Ammon's horn (tissue), 1 donor: Measurements from ENCODE around the gene MTRR.

ENCODE experiments used
- DNase-seq: peaks from one replicate; pipeline ENCODE4 v3.0.0-alpha.2; 2016; ENCODE audit warnings: low spot score

Gene MTRR

DNA sequence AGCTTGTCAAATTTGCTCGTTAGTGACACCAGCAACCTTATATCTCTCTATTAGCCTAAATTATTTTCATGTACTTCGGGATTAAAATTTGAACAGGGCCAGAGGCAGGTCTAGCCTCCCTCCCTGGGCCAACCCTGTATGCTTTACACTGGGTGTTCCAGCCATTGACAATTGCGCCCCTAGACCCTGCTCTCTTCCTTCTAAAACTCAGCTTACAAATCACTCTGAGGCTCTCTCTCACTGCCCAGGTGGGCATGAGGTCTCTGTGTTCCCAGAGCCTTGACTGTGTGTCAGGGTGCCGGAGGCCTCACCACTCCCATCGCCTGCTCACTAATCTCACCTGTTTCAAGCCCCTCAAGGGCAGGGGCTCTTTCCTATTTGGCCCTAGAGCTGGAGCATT is 11.6 kb upstream of the MTRR start:
- no peak for DNase-seq

DNA sequence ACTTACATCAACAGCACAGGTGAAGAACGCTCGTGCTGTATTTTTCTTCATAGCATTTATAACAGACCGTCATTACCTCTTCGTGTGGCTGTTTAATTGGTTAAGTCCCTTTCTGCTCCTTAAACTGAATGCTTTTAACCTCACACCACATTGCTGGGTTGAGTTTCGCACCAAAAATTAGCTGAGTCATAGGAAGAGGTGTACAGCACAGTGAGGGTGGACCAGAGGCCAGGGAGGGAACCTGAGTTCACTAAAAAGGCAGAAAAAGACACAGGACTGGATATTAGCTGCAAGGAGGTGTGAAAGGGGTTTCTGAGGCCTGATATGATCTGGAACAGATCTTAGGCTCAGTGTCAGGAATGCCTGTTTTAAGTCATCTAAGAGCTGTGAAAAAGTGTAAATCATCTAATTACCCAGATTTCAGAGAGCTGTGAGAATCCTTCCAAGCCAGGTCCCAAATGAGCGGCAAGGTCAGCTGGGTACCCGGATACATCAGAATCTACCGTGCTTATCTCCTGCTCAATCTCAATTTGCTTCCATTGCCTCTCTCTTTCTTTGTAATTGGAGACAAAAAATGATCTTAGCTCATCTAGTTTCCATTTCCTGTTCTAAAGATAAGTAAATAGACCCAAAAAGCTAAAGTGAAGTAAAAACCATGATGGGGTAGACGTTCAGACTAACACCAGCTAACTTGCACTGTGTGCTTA is 10.9 kb upstream of the MTRR start:
- DNase-seq: no peak

DNA sequence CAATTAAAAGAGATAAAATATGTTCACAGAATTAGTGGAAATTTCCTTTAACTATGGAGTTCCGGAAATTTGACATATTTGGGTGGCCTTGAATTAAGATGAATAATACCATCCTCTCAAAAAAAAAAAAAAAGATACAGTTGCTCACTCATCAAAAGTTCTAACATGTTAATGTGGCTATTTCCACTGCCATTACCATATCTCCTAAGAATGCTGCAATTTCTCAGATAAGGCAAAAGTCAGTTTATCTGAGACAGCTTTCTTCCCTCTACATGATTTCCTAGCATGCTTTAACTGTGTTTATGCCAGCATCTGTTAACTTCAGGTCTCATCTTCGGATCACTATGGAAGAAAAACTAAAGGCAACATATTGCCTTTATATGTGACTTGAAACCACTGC is 2.8 kb upstream of the MTRR start:
- no peak for DNase-seq

DNA sequence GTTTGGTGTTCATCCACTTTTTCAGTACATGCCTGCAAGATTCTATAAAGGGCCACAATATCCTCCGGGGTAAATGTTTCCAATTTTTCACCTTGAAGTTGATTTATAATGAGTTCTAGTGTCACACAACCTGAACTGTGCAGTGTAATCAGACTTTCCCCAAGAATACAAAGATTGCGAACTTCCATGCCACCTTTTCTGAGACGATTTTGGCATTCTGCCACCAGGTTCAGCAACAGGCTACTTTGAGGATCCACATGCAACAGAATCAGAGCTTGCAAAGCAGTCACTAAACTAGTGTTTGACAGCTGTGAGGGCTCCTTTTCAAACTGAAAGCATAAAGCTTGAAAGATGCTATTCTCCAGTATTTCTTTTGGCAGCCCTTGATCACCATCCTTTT is 1.7 kb upstream of the MTRR start:
- DNase-seq: no peak

DNA sequence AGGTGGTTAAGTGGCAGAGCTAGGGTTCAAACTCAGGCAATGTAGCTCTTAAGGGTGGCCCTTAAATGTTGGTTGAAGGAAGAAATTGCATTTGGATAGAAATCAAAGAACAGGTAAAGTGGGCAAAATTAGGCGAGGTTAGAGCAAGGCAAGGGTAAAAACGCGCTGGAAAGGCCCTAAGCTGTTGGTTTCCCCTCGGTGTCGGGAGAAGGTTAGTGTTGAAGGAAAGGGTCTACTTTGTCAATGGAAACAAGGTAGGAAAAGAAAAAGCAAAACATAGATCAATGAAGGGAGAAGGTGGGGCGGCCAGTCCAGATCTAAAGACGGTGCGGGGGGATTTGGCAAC is 548 bp upstream of the MTRR start:
- no peak for DNase-seq

DNA sequence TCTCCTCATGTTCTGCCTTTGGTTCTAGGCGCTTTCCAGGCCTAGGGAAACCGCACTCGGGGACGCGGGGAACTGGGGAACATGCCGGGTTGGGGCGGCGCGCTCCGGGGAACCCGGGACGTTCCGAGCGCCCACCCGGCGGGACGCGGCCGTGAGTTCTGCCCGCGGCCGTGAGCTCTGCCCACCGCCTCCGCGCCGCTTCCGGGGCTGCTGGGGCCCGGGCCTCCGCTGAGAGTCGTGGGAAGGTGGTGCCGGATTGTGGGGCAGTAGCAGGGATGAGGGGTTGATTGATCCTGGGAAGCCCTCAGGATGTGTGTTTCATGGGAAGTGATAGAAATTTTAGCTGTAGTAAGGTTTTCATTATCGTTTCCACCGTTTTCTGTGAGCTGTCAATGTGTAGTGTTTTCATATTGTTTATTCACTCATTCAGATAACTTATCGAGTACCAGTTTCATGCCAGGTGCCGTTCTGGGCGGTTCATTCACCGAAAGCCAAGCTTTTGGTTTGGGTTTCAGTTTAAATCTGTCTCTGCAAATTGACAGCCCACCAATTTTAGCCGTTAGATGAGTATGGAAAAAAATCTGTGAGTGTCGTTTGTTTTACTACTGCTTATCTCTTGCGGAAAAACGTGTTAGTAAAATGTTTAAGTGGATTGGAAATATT is 657 bp downstream of the MTRR start:
- no peak for DNase-seq

DNA sequence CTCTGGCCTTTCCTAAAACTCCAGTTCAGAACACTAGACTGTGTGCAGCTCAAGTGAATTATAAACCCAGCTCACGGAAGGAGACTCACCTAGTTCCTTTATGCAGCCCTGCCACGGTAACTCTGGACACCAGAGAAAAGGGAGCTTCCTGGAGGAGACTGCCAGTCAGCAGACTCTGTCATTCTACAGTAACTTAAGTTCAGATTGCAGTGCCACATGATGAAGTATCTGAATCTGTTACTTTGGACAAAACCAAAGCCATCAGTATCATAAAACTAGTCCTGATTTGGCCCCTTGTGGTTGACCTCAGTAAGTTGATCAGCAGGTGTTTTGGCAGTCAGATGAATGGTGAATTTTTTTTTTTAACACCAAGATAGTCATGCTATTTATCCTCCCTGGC is 2.7 kb downstream of the MTRR start:
- no peak for DNase-seq

DNA sequence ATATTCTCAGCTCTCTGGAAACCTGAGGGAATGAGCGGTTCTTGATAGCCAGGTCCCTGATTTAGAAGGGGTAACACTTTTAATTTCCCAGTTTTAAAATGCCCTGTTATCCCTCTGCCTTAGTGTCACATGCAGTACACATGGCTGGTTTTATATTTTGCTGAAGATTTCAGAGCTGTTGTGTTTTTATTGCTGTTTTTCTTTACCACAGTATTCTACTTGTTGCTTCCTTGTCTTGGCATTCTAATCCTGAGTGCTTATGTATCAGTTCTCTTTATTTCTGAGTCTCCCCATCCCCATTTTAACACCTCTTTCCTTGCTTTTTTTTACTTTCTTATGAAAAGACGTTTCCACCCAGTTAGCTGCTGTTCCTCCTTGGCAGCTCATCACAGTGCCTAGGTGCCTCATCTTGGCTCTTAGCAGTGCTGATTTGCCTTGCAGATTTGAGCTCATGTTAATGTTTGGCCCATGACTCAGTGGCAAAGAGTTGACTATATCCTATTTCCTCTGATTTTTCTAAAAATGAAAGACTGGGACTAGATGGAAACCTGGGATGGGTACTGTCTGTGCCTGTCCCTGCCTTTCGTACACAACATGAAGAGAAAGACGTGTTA is 3.7 kb downstream of the MTRR start:
- no peak for DNase-seq

DNA sequence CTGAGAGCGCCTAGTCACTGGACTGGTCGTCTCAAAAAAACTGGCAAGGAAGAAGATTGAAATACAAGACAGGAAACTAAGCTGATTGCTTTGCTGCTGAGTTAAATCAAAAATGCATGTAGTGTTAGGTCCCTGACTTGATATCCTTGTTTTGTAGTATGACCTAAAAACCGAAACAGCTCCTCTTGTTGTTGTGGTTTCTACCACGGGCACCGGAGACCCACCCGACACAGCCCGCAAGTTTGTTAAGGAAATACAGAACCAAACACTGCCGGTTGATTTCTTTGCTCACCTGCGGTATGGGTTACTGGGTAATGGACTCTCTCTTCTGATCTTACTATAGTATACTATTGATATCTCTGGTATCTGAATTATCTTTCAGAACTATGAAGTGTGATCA is 4.3 kb downstream of the MTRR start:
- DNase-seq: no peak

DNA sequence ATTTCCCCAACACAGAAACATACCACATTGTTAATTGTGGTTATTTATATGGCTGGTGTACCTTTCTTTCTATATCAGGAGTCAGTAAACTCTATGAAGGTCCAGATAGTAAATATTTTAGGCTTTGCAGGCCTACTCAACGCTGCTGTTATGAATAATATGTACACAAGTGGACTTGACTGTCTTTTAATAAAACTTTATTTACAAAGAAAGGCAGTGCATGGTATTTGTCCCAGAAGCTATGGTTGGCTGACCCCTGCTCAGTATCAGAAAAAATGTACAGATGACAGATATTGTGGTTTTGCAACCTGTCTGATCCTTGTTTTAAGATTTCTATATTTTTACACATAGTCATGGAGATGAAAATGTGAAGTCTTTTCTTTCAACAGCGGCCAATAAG is 5.7 kb downstream of the MTRR start:
- DNase-seq: no peak

DNA sequence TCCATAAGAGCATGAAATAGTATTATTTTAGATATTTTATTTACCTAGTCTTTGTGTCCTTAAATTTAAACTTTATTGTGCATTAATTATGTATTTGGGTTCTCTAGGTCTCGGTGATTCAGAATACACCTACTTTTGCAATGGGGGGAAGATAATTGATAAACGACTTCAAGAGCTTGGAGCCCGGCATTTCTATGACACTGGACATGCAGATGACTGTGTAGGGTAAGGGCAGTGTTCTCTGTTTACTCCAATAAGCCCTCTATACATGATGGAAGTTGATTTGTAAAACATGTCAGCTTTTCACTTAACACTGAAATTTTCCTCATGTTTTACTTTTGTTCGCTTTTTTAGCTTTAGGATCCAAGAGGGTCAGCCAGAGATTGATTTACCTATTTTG is 6.2 kb downstream of the MTRR start:
- DNase-seq: no peak

DNA sequence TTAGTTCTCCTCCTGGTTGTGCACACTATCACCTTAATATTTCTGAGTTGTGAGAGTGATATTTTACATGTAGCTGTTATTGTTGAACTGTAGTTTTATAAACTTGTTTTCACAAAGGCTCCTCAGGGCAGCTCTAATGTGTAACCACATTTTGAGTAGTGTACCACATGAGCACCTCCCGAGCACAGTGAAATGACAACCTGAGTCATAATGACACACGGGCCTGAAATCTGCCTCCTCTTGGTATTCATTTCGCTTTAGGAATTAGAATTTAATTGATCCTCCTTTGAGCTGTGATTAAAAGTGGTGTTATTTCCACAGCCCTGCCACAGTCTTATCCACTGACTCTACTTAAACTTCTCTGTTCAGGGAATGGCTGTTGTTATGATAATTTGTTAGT is 7.9 kb downstream of the MTRR start:
- DNase-seq: peak; percentile 46

DNA sequence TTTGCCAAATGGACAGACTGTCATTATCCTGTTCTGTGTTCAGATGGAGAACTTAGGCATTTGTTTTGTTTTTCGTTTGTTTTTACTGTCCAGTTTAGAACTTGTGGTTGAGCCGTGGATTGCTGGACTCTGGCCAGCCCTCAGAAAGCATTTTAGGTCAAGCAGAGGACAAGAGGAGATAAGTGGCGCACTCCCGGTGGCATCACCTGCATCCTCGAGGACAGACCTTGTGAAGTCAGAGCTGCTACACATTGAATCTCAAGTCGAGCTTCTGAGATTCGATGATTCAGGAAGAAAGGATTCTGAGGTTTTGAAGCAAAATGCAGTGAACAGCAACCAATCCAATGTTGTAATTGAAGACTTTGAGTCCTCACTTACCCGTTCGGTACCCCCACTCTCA is 8.9 kb downstream of the MTRR start:
- DNase-seq: no peak

DNA sequence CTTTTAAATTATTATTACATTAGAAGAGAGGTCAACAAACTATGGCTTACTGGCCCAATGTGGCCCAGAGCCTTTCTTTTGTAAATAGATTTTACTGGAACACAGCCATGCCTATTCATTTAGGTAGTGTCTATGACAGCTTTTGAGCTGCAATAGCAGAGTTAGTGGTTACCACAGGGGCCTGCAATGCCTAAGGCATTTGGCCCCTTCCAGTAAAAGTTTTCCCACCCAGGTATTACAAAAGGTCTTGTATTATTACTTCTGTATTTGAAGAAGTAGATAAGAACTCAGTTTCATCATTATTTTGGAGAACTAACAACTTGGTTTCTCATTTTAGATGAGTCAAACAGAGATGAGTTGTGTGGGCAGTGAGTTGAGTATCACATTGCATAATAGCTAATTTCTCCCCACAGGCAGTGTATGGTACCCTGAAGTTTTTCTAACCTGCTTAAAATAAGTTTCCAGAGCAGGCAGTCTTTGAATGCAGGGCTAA is 9.5 kb downstream of the MTRR start:
- DNase-seq: no peak

DNA sequence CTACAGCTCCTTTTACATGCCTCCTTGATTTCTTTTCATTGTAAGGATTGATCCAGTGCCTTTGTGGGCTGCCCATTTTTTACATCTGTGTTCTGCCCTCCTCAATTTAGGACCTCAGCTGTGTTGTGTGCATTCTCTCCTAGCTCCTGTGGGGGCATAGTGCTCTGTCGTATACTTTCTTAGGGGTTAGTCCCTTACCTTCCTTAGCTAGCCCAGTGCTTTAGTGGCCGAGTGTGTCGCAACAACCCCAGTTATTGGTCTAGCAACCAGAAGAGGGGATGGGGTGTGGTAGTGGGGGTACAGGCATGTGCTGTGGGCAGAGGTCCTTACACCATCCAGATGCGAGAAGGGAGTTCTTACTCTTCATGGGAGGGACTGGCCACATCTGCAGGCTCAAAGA is 12.1 kb downstream of the MTRR start:
- DNase-seq: no peak

DNA sequence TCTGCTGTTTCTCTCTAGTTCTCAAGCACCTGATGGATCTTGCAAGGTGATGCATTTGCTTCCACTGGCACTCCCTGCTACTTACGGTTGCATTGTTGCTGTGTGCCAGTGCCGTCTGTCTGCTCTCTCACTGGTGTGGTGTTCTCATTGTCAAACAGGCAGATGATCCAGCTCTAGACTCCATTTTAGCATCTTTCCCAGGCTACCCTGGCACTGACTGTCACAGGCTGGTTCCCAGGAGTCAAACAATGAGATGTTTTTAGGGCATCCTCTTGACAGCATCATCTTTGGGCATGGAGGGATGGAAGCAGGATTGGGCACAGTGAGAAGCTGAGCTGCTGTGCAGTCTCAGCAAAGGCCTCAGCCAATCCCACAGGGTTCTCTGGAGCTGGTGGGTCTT is 12.9 kb downstream of the MTRR start:
- DNase-seq: peak; percentile 83

DNA sequence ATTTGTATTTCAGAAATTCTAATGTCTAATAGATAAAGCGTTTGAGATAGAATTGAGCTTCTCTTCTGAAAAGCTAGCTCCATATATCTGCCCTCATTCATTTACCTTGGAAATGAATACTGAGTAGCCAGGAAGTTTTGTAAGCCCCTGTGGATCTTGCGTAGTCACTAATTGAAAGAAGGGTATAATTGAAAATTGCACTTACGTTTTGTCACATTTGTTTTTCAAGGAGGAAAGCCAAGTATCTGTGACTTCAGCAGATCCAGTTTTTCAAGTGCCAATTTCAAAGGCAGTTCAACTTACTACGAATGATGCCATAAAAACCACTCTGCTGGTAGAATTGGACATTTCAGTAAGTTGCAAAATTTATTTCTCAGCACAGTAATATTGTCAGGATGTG is 14.0 kb downstream of the MTRR start:
- DNase-seq: no peak

DNA sequence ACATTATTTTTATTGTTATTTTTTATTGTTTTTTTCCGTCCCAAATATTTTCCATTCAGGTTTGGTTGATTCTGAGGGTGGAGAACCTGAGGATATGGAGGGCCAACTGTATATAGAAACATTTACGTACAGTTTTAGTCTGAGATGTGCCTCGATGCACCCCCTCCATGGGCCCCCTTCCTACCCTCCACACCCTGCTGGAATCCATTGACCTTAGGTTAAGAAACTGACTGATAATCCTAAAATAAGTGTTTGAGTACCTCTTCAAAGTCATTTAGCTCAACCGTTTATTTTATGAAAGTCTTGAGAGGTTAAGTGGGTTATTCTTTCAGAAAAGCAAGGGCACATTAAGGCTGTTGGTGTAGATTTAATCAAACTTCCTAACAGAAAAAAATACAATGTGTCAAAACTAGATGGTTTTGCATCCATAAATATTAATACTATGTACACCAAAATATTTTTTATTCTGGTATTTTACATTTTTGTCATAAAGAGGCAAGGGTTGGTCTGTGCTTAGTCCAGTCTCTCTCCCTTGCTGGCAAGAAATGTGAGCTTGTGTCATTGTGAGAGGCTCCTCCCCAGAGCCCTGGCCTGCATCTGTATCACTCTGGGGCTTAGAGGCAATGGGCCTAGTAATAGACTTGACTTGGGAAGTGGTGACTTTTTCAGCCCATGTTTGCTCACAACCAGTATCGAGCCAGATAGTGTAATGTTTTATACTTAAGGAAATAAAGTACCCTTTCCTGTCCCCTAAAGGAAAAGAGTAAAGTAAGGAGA is 15.7 kb downstream of the MTRR start:
- peak; percentile 77 for DNase-seq

DNA sequence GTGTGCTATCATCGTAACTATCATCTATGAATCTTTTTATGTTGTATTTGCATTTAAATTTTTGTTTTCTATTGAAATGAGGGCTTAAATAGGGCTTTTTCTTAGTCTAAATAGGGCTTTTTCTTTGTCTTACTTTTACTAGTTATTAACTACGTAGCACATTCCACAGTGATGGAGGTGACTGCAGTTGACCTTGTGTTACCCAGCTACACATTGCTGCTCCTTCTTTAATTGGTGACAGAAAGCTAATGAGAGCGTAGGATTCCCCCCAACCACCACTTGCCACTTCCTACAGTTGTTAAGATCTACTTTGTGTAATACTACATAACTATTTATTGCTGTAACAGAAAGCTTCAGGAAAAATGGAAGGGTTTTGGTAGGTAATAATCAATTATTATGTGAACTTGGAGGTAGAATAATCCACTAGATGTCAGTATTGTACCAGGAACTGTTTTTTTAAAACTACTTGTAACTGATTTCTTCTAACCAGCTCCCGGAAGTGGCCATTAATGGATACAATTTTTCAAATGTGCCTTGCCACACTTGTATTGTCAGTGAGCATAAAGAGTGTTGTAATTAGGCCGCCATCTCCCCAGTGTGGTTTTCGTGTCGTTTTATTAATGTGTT is 18.0 kb downstream of the MTRR start:
- DNase-seq: peak; percentile 39

DNA sequence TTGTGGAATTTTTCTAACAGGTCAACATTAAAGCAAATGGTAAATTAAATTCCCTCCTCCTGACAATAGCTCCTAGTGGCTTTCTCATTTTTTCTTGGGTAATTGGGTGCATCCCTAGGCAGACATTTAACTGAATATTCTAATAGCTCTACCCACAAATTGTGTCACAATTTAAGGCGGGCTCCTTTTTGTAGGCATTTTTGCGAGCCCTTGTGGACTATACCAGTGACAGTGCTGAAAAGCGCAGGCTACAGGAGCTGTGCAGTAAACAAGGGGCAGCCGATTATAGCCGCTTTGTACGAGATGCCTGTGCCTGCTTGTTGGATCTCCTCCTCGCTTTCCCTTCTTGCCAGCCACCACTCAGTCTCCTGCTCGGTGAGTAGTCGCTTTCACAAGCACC is 20.0 kb downstream of the MTRR start:
- no peak for DNase-seq

DNA sequence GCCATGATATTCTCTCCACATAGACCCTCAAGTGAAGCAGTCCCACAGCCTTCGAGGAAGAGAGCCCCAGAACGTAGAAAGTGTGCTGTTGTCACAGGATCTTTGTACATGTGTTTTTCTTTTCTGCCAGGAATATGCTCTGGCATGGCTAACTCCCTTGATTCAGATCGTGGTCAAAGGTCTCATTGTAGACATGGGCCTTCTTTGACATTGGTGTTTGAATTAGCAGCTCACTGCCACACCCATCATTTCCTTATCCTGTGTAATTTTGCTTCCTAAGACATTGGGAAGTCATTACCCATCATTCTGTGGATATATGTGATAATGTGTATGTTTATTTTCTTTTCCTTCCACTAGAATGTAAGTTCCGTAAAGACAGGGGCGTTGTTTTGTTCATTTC is 25.5 kb downstream of the MTRR start:
- no peak for DNase-seq

DNA sequence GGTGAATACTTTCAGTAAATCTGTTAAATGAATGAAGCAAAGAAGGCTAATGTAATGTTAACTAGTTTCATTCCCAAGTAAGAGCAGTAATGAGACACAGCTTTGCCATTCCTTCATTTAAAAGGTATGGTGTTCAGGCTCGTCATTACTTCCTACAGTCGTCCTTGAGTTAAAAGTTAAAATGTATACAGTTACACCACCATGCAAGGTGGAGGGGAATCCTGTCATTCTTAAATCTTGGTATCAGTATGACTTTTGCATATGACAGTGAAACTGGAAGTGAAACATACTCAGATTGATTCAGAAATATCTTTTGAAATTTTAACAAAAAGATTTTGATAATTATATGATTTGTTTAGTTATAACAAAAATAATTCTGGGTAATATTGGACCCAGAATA is 25.9 kb downstream of the MTRR start:
- DNase-seq: no peak
